NCI-H82 (cell line): ENCODE data around the gene MYL6B.
"Not testable (repeated sequence)": the region's sequence is repeated elsewhere in the genome, so short reads cannot be mapped to it uniquely, and the experiment has no call there.

Experiments used
- DNase-seq: peaks from one replicate; lab custom pipeline; 2025; lab: John Stamatoyannopoulos, UW

Gene MYL6B

DNA sequence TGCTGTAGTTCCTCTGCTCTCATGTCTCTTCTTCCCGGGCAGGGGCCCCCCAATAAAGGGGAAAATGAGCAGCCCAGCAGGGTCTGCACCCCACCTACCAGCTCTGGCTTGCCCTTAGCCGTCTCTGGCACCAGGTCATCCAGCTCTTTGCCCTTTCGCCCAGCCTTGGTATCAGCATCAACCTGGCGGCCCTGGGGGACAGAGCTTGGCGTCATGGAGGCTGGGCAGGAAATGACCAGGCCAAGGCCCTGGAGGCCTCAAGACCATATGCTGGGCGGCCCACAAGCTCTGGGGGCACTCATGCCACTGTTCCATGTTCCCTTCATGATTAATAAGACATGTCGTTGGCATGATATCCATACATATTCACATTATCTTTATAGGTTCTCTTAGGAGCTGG is 20.5 kb downstream of the MYL6B start:
- no peak for DNase-seq

DNA sequence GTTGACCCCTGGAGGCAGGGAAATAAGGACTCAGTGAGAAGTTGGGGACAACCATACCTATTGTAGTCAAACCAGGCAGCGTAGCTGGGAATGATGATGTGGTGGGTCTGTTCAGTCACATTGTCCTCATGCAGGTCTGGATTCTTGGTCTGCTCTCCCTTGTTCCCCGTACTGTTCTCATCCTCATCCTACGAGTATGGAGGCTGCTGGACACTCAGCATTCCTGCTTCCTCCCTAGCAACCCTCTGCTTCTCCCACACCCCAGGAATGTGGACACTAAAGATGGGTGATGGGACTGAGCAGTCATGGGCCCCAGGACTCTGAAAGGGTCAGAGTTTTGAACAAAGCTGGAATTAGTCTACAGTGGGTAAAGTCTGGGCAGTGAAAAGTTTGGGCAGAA is 26.0 kb downstream of the MYL6B start:
- no peak for DNase-seq

DNA sequence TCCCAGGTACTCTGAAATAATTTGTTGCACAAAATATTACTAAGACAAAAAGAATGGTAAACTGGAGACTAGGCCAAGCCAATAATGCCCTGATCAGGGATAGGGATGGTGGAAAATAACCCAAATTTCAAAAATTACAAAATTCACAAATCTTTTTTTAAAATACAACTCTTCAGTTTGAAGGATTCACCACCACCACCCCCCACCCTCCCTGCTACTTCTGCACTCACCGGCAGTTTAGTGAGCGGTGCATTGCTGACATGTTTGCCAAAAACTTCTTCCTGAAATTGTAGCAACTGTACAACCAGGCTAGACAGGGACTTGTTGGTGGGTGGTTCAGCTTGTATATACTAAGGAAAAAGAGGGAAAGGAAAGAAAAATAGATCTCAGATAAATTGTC is 34.6 kb downstream of the MYL6B start:
- no peak for DNase-seq

DNA sequence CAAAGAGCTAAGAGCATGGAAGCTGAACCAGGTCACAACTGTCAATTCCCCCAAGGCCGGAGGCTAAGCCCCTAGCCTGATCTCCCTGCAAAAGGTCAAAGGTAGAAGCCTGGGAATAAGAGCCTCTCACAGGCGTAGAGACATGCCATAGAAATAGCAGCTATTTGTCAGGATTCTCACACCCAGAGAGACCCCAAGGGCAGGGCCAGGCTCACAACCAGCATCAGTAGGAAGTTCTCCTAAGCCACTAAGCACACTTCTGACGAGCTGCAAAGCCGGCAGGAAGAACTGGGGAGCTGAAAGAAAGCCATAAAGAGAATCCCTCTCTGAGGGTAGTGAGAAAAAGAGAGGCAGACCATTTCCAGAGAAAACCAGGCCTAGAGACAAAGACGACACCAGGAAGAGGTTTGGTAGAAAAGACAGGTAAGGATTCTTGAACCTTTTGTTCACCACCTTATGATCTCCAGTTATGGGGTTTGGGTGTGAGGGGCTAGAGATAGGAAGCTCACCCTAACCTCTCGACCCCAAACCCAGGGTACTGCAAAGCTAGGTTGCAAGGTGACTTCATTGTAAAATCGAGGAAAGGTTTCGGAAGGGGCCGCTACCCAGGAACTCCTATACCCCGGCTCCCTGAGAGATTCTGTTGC is 35.9 kb downstream of the MYL6B start:
- peak; percentile 27 for DNase-seq

DNA sequence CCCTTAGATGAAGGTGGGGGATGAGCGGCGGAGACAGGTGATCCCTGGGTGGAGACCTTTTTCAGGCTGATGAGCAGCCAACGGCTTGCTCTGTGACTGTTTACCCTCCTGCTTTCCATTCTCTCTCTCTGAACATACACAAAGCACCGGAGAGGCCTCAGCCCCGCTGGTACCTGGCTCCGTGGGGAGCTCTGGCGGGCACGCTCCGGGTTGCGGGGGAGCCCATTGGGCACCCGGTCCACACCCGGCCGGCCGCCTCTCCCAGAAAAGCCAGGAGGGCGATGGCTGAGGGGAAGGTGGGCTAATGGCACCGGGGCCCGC is 36.4 kb downstream of the MYL6B start:
- DNase-seq, result peak; percentile 57

DNA sequence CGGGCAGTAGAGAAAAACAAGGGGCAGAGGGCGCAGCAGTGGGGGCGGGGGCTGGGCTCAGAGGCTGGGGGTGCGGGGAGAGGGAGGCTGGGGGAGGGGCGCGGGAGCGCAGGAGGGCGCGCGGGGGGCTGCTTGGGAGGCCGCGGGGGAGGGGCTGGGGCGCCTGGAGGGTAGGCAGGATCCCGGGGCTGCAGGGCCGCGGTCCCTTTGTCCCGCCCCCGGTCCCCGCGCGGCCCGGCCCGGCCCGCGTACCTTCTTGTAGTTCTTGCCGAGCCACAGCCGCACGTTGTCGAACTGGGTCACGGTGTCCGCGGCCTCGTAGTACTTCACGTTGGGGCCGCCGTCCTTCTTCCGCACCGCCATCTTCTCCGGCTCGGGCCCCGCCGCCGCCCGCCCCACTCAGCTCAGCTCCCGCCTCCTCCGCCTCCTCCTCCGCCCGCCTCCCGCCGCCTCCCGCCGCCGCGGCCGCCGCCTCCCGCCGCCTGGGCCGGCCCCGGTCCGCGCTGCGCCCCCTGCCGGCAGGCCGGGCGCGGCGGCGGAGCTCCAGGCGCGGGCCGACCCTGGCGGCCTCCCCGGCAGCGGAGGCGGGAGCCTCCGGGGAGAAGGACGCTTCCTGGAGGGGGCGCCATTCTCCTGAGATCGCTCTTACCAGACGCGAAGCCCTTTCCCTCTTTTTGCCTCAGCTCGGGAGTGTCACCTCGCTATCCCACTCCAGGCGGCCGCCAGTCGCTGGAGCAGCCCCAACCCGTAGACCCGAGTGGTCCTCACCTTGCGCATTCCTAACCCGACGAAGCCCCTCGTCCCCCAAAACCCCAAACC is 36.9 kb downstream of the MYL6B start, which contains the start of gene SMARCC2:
SMARCC2 (minus strand) TSS at position 385 of the 819 bp plus-strand sequence; CDS start at position 363, 22 bp downstream.
- DNase-seq, result peak; percentile 94

DNA sequence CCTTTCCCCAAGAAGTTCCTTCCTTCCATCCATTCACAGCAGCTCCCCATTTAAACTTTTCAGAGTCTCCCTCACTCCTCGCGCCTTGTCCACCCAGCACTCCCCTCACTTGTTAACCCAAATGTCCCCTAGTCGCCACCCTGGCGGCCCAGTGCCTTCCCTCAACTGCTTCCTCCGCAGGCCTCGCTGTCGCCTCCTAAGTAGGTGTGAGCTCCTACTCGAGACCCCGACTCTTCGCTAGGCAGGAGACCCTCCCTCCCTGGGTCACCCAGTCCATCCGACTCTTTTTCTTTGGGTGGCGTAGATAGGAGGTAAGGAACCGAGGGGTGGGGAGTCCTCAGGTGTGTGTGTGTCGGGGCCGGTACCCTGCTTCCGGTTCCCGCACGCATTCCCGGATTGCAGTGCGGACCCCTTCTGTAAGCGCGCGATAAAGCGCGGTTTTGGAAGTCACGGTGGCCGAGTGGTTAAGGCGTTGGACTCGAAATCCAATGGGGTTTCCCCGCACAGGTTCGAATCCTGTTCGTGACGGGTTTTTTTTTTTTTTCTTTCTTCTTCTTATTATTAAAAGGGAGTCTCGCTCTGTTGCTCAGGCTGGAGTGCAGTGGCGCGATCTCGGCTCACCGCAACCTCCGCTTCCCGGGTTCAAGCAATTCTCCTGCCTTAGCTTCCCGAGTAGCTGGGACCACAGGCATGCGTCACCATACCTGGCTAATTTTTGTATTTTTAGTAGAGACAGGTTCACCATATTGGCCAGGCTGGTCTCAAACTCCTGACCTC is 37.7 kb downstream of the MYL6B start:
- peak; percentile 92 for DNase-seq

DNA sequence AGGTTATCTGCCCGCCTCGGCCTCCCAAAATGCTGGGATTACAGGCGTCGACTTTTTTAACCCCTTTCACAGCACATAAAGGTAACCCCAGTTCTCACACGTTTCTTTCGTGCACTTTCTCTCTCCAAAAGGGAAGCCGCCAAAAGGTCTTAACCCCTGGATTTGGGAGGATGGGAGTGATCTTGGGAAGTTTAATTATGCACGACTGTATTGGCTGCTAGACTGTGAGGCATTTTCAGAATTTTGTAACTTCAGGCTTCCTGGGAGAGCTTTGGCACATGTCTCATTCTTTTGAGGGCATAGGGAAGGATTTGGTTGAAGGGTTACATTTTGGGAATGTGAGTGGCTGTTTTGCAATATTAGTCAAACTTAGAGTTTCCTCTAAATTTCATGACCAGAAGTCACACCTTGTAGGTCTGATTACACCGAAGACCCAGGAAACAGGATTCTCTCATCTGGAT is 38.3 kb downstream of the MYL6B start:
- DNase-seq, result peak; percentile 51

DNA sequence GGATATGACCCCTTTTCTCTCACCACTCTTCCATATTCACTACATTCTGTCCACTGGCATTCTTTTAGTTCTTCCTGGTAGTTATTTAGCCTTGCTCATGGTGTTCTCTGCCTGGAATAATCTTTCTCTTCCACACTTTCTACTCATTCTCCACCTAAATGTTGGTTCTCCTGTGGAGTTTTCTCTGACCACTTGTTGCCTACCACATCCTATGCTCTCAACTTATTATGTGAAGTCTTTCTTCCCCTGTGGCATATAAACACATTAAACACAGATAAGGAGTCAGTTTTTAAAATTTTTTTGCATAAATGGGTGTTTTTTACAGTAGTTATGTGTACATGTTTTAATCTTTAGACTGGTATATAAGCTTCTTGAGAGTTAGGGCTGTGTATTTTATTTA is 40.2 kb downstream of the MYL6B start:
- DNase-seq, result no peak

DNA sequence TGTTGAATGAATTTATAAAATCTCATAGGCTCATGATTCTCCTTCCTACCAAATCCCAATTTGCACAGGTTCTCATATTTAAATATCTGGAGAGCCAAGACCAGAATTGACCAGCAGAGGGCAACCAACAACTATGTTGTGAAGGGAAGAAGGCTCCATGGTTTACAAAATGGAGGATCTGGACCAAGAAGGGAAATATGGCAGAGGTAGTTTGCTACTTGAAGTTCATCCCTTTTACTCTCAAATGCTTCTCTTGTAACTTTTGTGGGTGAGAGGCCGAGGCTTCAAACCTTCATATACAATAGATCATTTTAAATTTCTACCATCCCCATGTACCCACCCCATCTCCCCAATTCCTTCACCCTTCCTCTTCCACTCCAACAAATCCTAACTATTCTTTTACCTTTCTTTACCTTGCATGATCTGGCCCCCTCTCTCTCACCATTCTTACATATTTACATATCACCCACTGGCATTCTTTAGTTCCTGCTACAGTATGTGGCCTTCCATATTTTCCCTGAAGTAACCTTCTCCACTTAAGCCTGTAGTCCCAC is 40.7 kb downstream of the MYL6B start:
- peak; percentile 95 for DNase-seq

DNA sequence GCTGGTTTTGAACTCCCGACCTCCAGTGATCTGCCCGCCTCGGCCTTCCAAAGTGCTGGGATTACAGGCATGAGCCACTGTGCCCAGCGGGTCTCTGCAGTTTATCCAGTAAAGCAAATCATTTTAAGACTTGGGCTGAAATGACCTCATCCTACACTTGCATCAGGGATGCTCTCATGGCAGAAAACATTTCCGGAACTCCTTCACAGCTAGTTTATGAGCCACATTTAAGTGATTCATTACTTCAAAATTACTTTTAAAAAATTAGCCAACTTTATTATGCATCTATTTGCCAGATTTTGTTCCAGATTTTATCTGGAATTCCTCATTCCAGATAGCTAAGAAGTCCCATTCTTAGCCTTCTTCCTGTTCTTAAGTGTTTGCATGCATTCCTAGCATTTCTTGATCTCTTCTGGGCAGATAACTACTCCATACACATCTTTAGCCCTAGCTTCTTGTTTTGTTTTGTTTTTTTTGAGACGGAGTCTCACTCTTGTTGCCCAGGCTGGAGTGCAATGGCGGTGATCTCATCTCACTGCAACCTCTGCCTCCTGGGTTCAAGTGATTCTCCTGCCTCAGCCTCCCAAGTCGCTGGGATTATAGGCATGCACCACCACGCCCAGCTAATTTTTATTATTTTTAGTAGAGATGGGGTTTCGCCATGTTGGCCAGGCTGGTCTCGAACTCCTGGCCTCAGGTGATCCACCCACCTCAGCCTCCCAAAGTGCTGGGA is 44.6 kb downstream of the MYL6B start:
- not testable (repeated sequence) for DNase-seq

DNA sequence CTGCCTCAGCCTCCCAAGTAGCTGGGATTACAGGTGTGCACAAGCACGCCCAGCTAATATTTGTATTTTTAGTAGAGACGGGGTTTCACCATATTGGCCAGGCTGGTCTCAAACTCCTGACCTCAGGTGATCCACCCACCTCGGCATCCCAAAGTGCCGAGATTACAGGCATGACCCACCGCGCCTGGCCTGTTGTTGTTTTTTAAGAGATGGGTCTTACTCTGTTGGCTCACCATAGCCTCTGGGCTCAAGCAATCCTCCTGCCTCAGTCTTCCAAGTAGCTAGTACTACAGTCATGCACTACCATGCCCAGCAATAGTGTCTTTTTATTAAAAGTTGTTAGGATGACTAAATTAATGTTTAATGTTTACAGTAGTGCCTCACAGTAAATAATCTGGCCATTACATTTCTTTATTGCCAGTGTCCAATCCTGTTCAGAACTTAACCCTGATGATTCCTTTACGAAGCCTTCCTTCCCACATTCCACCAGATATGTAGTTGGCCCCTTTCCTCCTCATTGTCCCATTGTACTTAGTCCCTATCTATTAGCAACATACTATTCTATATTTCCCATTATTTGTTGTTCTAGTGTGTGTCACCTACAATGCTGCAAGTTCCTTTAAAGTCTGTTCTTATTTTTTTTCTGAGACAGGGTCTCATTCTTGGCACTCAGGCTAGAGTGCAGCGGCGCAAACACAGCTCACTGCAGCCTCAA is 45.7 kb downstream of the MYL6B start:
- DNase-seq, result no peak

DNA sequence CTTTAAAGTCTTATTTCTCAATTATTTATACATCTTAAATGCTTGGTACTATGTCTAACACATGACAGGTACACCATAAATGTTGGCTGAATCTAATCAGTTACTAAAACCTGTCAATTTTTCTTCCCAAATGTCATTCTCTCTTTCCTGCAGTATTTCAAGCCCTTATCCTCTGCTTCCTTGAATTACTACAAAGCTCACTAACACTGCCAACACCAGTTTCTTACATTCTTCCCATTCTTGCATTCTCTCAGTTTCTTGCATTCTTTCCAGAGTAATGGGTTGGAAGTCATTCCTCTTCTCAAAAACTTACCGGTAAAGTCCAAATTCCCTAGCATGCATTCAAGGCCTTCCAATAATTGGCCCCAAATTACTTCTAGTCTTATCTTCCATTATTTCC is 46.4 kb downstream of the MYL6B start:
- no peak for DNase-seq

DNA sequence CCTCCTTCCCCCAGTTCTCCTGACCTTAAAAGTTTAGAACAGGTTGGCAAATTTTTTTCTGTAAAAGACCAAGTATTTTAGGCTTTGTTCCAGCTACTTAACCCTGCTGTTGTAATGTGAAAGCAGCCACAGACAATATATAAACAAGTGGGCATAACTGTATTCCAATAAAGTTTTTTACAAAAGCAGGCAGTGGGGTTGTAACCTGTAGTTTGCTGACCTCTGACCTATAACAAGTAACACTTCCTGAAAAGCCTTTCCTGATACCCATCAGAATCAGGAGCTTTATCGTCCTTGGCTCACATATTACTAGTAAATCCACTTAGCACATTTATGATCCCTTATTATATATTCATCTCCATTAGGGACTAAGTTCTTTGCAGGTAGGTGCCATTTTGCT is 50.0 kb downstream of the MYL6B start:
- no peak for DNase-seq

DNA sequence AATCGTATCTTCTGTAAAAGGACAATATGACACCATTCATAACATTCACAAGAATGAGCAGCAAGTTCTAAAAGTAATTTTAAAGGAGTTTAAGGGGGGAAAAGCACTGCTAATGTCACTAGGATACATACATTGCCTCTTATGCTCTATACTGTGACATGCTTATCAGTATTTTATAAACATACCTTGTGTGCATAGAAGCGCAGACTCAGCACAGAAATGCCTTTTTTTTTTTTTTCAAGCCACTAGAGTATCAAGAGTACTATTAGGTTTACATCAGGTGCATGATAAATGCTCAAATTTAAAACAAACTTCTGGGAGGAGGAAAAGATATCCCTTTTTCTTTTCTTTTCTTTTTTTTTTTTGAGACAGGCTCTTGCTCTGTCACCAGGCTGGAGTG is 50.5 kb downstream of the MYL6B start:
- no peak for DNase-seq

DNA sequence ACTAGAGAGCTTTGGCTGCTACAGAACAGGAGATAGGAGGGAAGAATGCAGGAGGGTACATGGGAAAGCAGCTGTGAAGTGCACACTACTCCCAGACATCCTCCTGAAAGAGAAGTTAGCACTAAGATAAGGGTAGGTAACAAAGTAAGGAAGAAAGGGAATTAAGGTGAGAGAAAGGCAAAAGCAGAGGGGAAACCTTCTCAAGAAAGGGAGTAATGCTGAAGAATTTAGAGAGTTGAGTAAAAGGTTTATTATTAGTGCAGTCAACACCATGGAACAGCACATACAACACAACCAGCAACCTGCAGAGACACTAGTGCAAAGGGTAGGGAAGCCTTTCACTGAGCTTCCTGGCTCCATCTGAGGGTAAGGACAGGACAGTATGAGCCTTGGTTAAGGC is 51.9 kb downstream of the MYL6B start:
- no peak for DNase-seq

DNA sequence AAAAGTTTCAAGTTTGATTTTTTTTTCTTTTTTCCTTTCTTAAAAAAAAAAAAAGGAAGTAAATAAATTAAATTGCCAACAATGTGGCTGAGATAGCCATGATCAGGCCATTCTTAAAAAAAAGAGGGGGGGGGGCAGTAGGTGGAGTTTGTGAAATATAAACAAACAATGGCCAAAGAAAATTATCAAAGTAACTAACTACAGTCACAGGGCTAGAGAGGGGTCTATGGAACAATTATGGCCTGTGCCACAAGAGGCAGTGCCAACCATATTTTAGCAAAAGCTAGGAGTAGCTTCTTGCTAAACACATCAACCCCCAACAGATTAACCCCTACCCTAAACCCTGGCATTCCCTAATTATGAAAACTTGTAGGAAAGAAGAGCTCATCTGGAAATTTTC is 53.1 kb downstream of the MYL6B start:
- DNase-seq, result no peak

DNA sequence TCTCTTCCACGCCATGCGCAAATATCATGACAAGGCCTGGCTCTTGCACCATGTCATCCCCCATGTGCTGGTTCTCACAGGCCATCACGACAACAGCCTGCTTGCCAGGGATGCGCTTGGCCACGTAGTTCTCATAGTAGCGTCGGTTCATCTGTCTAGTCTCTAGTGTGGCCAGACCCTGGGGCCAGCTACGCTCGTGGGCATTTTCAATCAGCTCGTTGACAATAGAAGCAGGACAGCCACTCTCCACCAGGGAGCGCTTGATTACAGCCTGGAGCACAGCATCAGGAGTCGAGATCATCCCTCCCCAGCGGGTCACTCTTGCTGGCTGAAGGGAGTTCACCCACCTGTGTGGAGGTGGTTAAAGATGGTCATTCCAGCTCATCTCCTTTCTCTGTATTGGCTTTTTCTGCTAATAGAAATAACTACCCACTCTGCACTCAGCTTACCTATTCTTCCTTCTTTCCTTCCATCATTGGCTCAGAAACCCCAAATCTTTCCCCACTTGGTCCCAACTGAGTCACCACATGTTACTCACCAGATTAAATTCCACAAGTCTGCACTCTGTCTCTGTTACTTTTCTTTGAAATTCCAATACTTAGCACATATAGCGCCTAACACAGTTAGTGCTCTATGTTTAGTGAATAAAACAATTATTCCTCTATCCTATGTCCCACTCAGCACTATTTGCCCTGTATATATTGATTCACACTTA is 54.2 kb downstream of the MYL6B start:
- DNase-seq, result peak; percentile 70
